IMR-90 (cell line): ENCODE measurements around the gene TCERG1L. TPM values are rescaled to one million over a fixed set of nuclear protein-coding genes. Genes with fewer than 3 reads are reported as not detected.

Source experiments
- ATAC-seq: fragments of 200-7000 bp; cut with Tn5 transposase; 2 replicates; pipeline ENCODE4 v1.9.1; 2020; ENCODE audit warnings: low read depth, mild to moderate bottlenecking, moderate library complexity
- BruUV-seq: library from RNA; stranded (reverse); fragments of 400-500 nt; replicated peaks from 2 replicates; lab custom pipeline; 2021; lab: Mats Ljungman, UMichigan
- CTCF ChIA-PET: fragments of 300-600 bp; formaldehyde crosslinking; extraction: SDS; loops from one replicate; lab custom pipeline; 2021; ENCODE audit warnings: antibody characterized with exemption; lab: Yijun Ruan, JAX
- POLR2A ChIA-PET: fragments of 300-600 bp; sonication (Branson Sonifier 250); formaldehyde crosslinking; loops from one replicate; lab custom pipeline; 2022; ENCODE audit warnings: antibody characterized with exemption; ENCODE audit not compliant: unreplicated experiment; lab: Charles Lee
- DNase-seq: peaks from one replicate; pipeline ENCODE4 v3.0.0; 2013
- H2AFZ ChIP-seq: replicated peaks from 2 replicates; pipeline ENCODE3; 2013; ENCODE audit warnings: low read length, mild to moderate bottlenecking; ENCODE audit not compliant: poor library complexity
- H2AK5ac ChIP-seq: 2 replicates; pipeline ENCODE4 v1.6.1; 2013; ENCODE audit warnings: low read depth, low read length, inconsistent platforms
- H2AK9ac ChIP-seq: replicated peaks from 2 replicates; pipeline ENCODE3; 2013; ENCODE audit warnings: mild to moderate bottlenecking, low read depth, low read length, moderate library complexity; ENCODE audit not compliant: poor library complexity
- H2BK120ac ChIP-seq: 2 replicates; pipeline ENCODE4 v1.6.1; 2013; ENCODE audit warnings: low read depth, low read length, inconsistent platforms
- H2BK15ac ChIP-seq: 3 replicates; pipeline ENCODE4 v1.6.1; 2013; ENCODE audit warnings: low read depth, low read length, inconsistent platforms
- H2BK20ac ChIP-seq: 2 replicates; pipeline ENCODE4 v1.6.1; 2013; ENCODE audit warnings: low read depth, mild to moderate bottlenecking, inconsistent platforms, low read length, moderate library complexity
- H2BK5ac ChIP-seq: 2 replicates; pipeline ENCODE4 v1.6.1; 2013; ENCODE audit warnings: mild to moderate bottlenecking, low read depth, low read length, inconsistent platforms; ENCODE audit not compliant: poor library complexity, severe bottlenecking
- H3K14ac ChIP-seq: replicated peaks from 2 replicates; pipeline ENCODE4 v1.6.1; 2013; ENCODE audit warnings: low read depth, low read length, inconsistent platforms
- H3K18ac ChIP-seq: 2 replicates; pipeline ENCODE4 v1.6.1; 2013; ENCODE audit warnings: low read depth, low read length, control low read depth
- H3K23ac ChIP-seq: 2 replicates; pipeline ENCODE4 v1.6.1; 2013; ENCODE audit warnings: low read depth, low read length, inconsistent platforms
- H3K27ac ChIP-seq: 2 replicates; pipeline ENCODE4 v1.5.1; 2013; ENCODE audit warnings: mild to moderate bottlenecking, control low read depth, low read length; ENCODE audit not compliant: insufficient read depth
- H3K27me3 ChIP-seq: 2 replicates; pipeline ENCODE4 v1.6.1; 2013; ENCODE audit warnings: low read length; ENCODE audit not compliant: control insufficient read depth, insufficient read depth
- H3K36me3 ChIP-seq: 2 replicates; pipeline ENCODE4 v1.6.1; 2013; ENCODE audit warnings: low read length, mixed read lengths; ENCODE audit not compliant: control insufficient read depth, insufficient read depth
- H3K4ac ChIP-seq: 2 replicates; pipeline ENCODE4 v1.6.1; 2013; ENCODE audit warnings: low read depth, low read length, inconsistent platforms
- H3K4me1 ChIP-seq: 2 replicates; pipeline ENCODE4 v1.6.1; 2013; ENCODE audit warnings: low read length, mixed read lengths; ENCODE audit not compliant: control insufficient read depth, insufficient read depth
- H3K4me2 ChIP-seq: 2 replicates; pipeline ENCODE4 v1.6.1; 2013; ENCODE audit warnings: low read depth, mild to moderate bottlenecking, control low read depth, low read length, moderate library complexity
- H3K4me3 ChIP-seq: 2 replicates; pipeline ENCODE4 v1.5.1; 2013; ENCODE audit warnings: low read depth, mild to moderate bottlenecking, control low read depth, low read length, moderate library complexity; ENCODE audit not compliant: insufficient read depth
- H3K56ac ChIP-seq: 2 replicates; pipeline ENCODE4 v1.6.1; 2013; ENCODE audit warnings: low read length, inconsistent platforms; ENCODE audit not compliant: insufficient read depth; ENCODE audit errors: extremely low read depth
- H3K79me1 ChIP-seq, 2 experiments: 2 replicates each; pipeline ENCODE4 v1.6.1; 2013; ENCODE audit warnings: low read length in 2 of 2, inconsistent platforms in 1 of 2, low read depth in 1 of 2
- H3K9ac ChIP-seq: 2 replicates; pipeline ENCODE4 v1.6.1; 2013; ENCODE audit warnings: low read depth, low read length, control low read depth
- H3K9me1 ChIP-seq: 2 replicates; pipeline ENCODE4 v1.6.1; 2013; ENCODE audit warnings: low read length, inconsistent platforms; ENCODE audit not compliant: insufficient read depth
- H3K9me3 ChIP-seq: 2 replicates; pipeline ENCODE4 v1.6.1; 2013; ENCODE audit warnings: low read length; ENCODE audit not compliant: control insufficient read depth, insufficient read depth
- H4K20me1 ChIP-seq: 2 replicates; pipeline ENCODE4 v1.6.1; 2013; ENCODE audit warnings: low read length, inconsistent platforms; ENCODE audit not compliant: insufficient read depth
- H4K5ac ChIP-seq: 2 replicates; pipeline ENCODE4 v1.6.1; 2013; ENCODE audit warnings: mild to moderate bottlenecking, low read depth, low read length, control low read depth
- H4K8ac ChIP-seq, 2 experiments: 2 replicates each; pipeline ENCODE4 v1.6.1; 2013; ENCODE audit warnings: low read depth in 2 of 2, low read length in 2 of 2, control low read depth in 1 of 2, inconsistent platforms in 1 of 2
- H4K91ac ChIP-seq: 2 replicates; pipeline ENCODE4 v1.6.1; 2013; ENCODE audit warnings: low read depth, low read length, inconsistent platforms; ENCODE audit not compliant: insufficient read depth
- BHLHE40 ChIP-seq: fragments of 150-350 bp; IDR thresholded peaks from 2 replicates; pipeline ENCODE4 v1.6.1; 2016; ENCODE audit warnings: mild to moderate bottlenecking, low read depth, low read length
- CEBPB ChIP-seq: IDR thresholded peaks from 2 replicates; pipeline ENCODE4 v1.6.1; 2012; ENCODE audit warnings: low read depth, low read length, improper control_type of control experiment
- FOS ChIP-seq: fragments of 150-350 bp; IDR thresholded peaks from 2 replicates; pipeline ENCODE4 v1.6.1; 2016; ENCODE audit warnings: low read depth, low read length
- MAFK ChIP-seq: IDR thresholded peaks from 2 replicates; pipeline ENCODE4 v1.6.1; 2012; ENCODE audit warnings: low read depth, low read length, improper control_type of control experiment
- MXI1 ChIP-seq: IDR thresholded peaks from 2 replicates; pipeline ENCODE4 v1.6.1; 2012; ENCODE audit warnings: low read depth, mild to moderate bottlenecking, low read length, moderate library complexity, borderline replicate concordance
- SMC3 ChIP-seq: fragments of 150-350 bp; IDR thresholded peaks from 2 replicates; pipeline ENCODE4 v1.6.1; 2016; ENCODE audit warnings: low read depth, mild to moderate bottlenecking, antibody characterized with exemption, low read length, moderate library complexity
- WGBS, 2 experiments: methylation state at CpG; one replicate each; pipeline versions ENCODE4 v1.1.5 to v1.1.7; 2013; ENCODE audit warnings: missing lambda C conversion rate in 2 of 2; ENCODE audit not compliant: insufficient read length in 1 of 2; ENCODE audit errors: extremely low coverage in 2 of 2; 5-methylcytosine and 5-hydroxymethylcytosine counted together
- dilution Hi-C: fragments of 300-500 bp; cut with HindIII; formaldehyde crosslinking; loops from one replicate; pipeline ENCODE4 v1.14.3; 2018; ENCODE audit warnings: low sequenced_read_pairs; ENCODE audit not compliant: unreplicated experiment
- in situ Hi-C: fragments of 300-500 bp; cut with MboI; formaldehyde crosslinking; loops from 3 replicates; pipeline ENCODE4 v1.14.3; 2019; ENCODE audit warnings: low sequenced_read_pairs, inconsistent platforms, mixed read lengths
- intact Hi-C: fragments of 100-400 bp; cut with micrococcal nuclease; formaldehyde crosslinking; loops from 2 replicates; pipeline ENCODE4 v1.10.0; 2022
- polyA plus RNA-seq, 3 experiments: library from polyadenylated mRNA; depleted of rRNA; stranded (reverse); fragments of >200 nt; gene quantifications; 2 replicates each; pipeline ENCODE4 v1.2.3, GENCODE V29; 2012; ENCODE audit warnings: low replicate concordance in 1 of 3
- total RNA-seq: library from RNA; depleted of rRNA; stranded (reverse); fragments of >200 nt; gene quantifications from 2 replicates; pipeline ENCODE4 v1.2.3, GENCODE V29; 2012

TCERG1L gene
- total and polyA plus RNA-seq, 2 of the 4 experiments (the other 2 are of a cell fraction) = not detected

- CTCF ChIA-PET = no interaction called here
- no TSS peak for BruUV-seq
- dilution Hi-C loops = no loop called here
Measured at GRCh38 chr10:131200856-131201470, 110.6 kb downstream of the TCERG1L start.

More at GRCh38 chr10:131200856-131201470, 110.6 kb downstream of the TCERG1L start:
- Histone ChIP-seq H3K9me1 (no peaks in the 10 kb centered on the region), H4K91ac (no peak overlapping the region), H2AFZ (no peak overlapping the region), H3K36me3 (no peaks in the 10 kb centered on the region), H2BK15ac (no peak overlapping the region), H4K5ac (no peak overlapping the region), H4K8ac (no peak overlapping the region), H2BK20ac (no peak overlapping the region), H3K9me3 (peaks cover 50% of the 10 kb centered on the region), H3K56ac (no peak overlapping the region), H3K23ac (no peak overlapping the region), H2BK120ac (no peak overlapping the region), H3K4me3 (no peak overlapping the region), H3K18ac (no peak overlapping the region), H3K4me2 (no peak overlapping the region), H2AK5ac (no peak overlapping the region), H3K27ac (no peak overlapping the region), H2BK5ac (no peak overlapping the region), H4K20me1 (no peaks in the 10 kb centered on the region), H3K14ac (no peak overlapping the region), H3K9ac (no peak overlapping the region), H3K79me1 (no peaks in the 10 kb centered on the region), H3K4ac (no peak overlapping the region), H2AK9ac (no peak overlapping the region), H3K27me3 (no peaks in the 10 kb centered on the region), H3K4me1 (no peaks in the 10 kb centered on the region)
- TF ChIP-seq BHLHE40 = no peak
- no peak for TF ChIP-seq CEBPB
- TF ChIP-seq MXI1 = no peak
- no peak for TF ChIP-seq SMC3
- no peak for TF ChIP-seq MAFK
- TF ChIP-seq FOS = no peak
- intact Hi-C loops = no loop called here
- in situ Hi-C loops = no loop called here
- POLR2A ChIA-PET = no interaction called here
- ATAC-seq (no peak), DNase-seq (no peak)
- 60% methylated on average over 1 of the region's 21 CpGs; no CpG with 5 or more reads in 1 of the 2 experiments for WGBS, 2 experiments
